Kidney epithelial cell (primary cell): ENCODE data around the gene HCRTR1. TPM values are rescaled to one million over a fixed set of nuclear protein-coding genes. Genes with fewer than 3 reads are reported as not detected.

ENCODE experiments used
- DNase-seq: peaks from one replicate; pipeline ENCODE4 v3.0.0-alpha.2; 2010; ENCODE audit warnings: low read depth
- H3K27me3 ChIP-seq: 2 replicates; pipeline ENCODE4 v1.6.0; 2011; ENCODE audit warnings: low read length; ENCODE audit not compliant: control insufficient read depth, insufficient read depth
- H3K36me3 ChIP-seq: 2 replicates; pipeline ENCODE4 v1.5.1; 2011; ENCODE audit warnings: low read length; ENCODE audit not compliant: control insufficient read depth, insufficient read depth
- H3K4me3 ChIP-seq: 2 replicates; pipeline ENCODE4 v1.5.1; 2011; ENCODE audit warnings: low read depth, mild to moderate bottlenecking, control low read depth, low read length
- total RNA-seq: library from RNA; depleted of rRNA; stranded (reverse); fragments of >200 nt; gene quantifications from 2 replicates; pipeline ENCODE4 v1.2.3, GENCODE V29; 2015
- TF ChIP-seq, protein P1 (sequence below): IDR thresholded peaks from 2 replicates; pipeline ENCODE4 v1.5.1; 2011; ENCODE audit warnings: mild to moderate bottlenecking, moderate library complexity, low read length, control low read depth, inconsistent platforms; ENCODE audit not compliant: insufficient read depth, poor library complexity, severe bottlenecking

The HCRTR1 gene
- total RNA-seq, 1 donor from 2014 or later = not detected

GRCh38 chr1:31570906-31571305, 46.6 kb upstream of the HCRTR1 start:
- no peak for DNase-seq
- Histone ChIP-seq H3K27me3 (no peaks in the 10 kb centered on the region), H3K4me3 (no peak overlapping the region), H3K36me3 (no peaks in the 10 kb centered on the region)
- TF ChIP-seq, protein P1, sequence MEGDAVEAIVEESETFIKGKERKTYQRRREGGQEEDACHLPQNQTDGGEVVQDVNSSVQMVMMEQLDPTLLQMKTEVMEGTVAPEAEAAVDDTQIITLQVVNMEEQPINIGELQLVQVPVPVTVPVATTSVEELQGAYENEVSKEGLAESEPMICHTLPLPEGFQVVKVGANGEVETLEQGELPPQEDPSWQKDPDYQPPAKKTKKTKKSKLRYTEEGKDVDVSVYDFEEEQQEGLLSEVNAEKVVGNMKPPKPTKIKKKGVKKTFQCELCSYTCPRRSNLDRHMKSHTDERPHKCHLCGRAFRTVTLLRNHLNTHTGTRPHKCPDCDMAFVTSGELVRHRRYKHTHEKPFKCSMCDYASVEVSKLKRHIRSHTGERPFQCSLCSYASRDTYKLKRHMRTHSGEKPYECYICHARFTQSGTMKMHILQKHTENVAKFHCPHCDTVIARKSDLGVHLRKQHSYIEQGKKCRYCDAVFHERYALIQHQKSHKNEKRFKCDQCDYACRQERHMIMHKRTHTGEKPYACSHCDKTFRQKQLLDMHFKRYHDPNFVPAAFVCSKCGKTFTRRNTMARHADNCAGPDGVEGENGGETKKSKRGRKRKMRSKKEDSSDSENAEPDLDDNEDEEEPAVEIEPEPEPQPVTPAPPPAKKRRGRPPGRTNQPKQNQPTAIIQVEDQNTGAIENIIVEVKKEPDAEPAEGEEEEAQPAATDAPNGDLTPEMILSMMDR = no peak

- TF ChIP-seq, protein P1 = no peak
- Histone ChIP-seq H3K36me3 (no peaks in the 10 kb centered on the region), H3K27me3 (no peaks in the 10 kb centered on the region), H3K4me3 (no peak overlapping the region)
- DNase-seq = no peak
These were observed 45.9 kb upstream of the HCRTR1 start for GRCh38 chr1:31571340-31572295.

DNA sequence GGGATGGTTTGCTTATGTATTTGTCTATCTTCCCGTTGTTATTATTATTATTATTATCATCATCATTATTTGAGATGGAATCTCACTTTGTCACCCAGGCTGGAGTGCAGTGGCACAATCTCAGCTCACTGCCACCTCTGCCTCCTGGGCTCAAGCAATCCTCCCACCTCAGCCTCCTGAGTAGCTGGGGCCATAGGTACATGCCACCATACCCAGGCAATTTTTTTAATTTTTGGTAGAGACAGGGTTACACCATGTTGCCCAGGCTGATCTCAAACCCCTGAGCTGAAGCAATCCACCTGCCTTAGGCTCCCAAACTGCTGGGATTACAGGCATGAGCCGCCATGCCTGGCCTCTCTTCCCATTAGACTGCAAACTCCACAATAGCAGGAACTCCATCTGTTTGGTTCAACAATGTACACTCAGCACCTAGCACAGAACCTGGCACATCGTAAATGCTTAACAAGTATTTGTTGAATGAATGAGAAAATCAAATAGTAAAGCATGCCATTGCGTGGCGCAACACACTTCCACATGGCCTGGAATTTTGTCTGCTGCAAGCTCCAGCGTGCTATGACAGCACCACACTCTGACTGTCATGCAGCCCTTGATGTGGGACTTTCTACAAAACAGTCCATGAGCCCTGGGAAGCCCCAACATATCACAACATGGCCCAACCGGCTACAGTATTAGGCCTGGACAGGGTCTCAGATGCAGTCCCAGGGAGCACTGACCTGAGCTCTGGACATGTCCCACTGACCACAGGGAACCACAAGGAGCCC, 45.0 kb upstream of the HCRTR1 start:
- Histone ChIP-seq H3K27me3 (no peaks in the 10 kb centered on the region), H3K4me3 (no peak overlapping the region), H3K36me3 (no peaks in the 10 kb centered on the region)
- TF ChIP-seq, protein P1 = no peak
- no peak for DNase-seq

GRCh38 chr1:31573261-31573660, 44.2 kb upstream of the HCRTR1 start:
- DNase-seq = no peak
- no peaks in the 10 kb centered on the region for H3K27me3 ChIP-seq
- no peak overlapping the region for H3K4me3 ChIP-seq
- TF ChIP-seq, protein P1 = no peak
- no peaks in the 10 kb centered on the region for H3K36me3 ChIP-seq

GRCh38 chr1:31574749-31575368, 42.6 kb upstream of the HCRTR1 start:
- no peak for DNase-seq
- Histone ChIP-seq H3K36me3 (no peaks in the 10 kb centered on the region), H3K27me3 (no peaks in the 10 kb centered on the region), H3K4me3 (no peak overlapping the region)
- TF ChIP-seq, protein P1 = no peak
